Sigmoid colon (tissue), 7 donors: Measurements from ENCODE around the gene ATP5F1E. TPM values are rescaled to one million over a fixed set of nuclear protein-coding genes. Genes with fewer than 3 reads are reported as not detected.

Experiments used
- DNase-seq: peaks from one replicate; pipeline ENCODE4 v3.0.0-alpha.2; 2019
- H3K27ac ChIP-seq, 4 donors: fragments of 200-600 bp; sonication (generic); one replicate each; pipeline ENCODE4 v1.5.1; 2016 to 2019; ENCODE audit warnings: mild to moderate bottlenecking in 1 of 4
- H3K27me3 ChIP-seq, 3 donors: fragments of 200-600 bp; sonication (generic); one replicate each; pipeline ENCODE4 v1.5.1; 2019; ENCODE audit warnings: mild to moderate bottlenecking in 1 of 3
- H3K36me3 ChIP-seq, 4 donors: fragments of 200-600 bp; sonication (generic); one replicate each; pipeline ENCODE4 v1.5.1; 2016 to 2019
- H3K4me1 ChIP-seq, 4 donors: fragments of 200-600 bp; sonication (generic); one replicate each; pipeline ENCODE4 v1.5.1; 2017 to 2019
- H3K4me3 ChIP-seq, 4 donors: fragments of 200-600 bp; sonication (generic); one replicate each; pipeline ENCODE4 v1.5.1; 2017 to 2019; ENCODE audit warnings: mild to moderate bottlenecking in 2 of 4, moderate library complexity in 1 of 4
- H3K9me3 ChIP-seq, 4 donors: fragments of 200-600 bp in 3 of 4; sonication (generic) in 3 of 4; one replicate each; pipeline versions ENCODE4 v1.5.1 to v1.6.1; 2013 to 2019
- CTCF ChIP-seq, 4 experiments: fragments of 450-650 bp in 3 of 4; fragments of 200-600 bp in 1 of 4; IDR thresholded peaks; one replicate each; pipeline ENCODE4 v1.5.1; 2016 to 2019; ENCODE audit warnings: antibody characterized with exemption in 4 of 4, mild to moderate bottlenecking in 3 of 4, moderate library complexity in 2 of 4
- EP300 ChIP-seq, 4 donors: sonication (generic); formaldehyde crosslinking; IDR thresholded peaks; one replicate each; pipeline ENCODE4 v1.6.1; 2017; ENCODE audit warnings: antibody characterized with exemption in 4 of 4
- POLR2A ChIP-seq, 2 donors: fragments of 450-650 bp; IDR thresholded peaks; one replicate each; pipeline ENCODE4 v1.6.1; 2016; ENCODE audit warnings: antibody characterized with exemption in 2 of 2, mild to moderate bottlenecking in 2 of 2, moderate library complexity in 2 of 2
- POLR2AphosphoS5 ChIP-seq, 4 donors: sonication (generic); formaldehyde crosslinking; IDR thresholded peaks; one replicate each; pipeline ENCODE4 v1.6.1; 2017; ENCODE audit warnings: antibody characterized with exemption in 4 of 4
- WGBS, 2 donors: extraction: QIAGEN DNeasy Blood & Tissue Kit; methylation state at CpG; one replicate each; pipeline ENCODE4 v1.1.7; 2013; 5-methylcytosine and 5-hydroxymethylcytosine counted together
- intact Hi-C: fragments of 100-400 bp; cut with DNase I; formaldehyde crosslinking; loops from one replicate; pipeline ENCODE4 v1.15.1; 2023
- polyA plus RNA-seq, 3 donors: library from polyadenylated mRNA; stranded (reverse); fragments of 200-250 nt; gene quantifications; one replicate each; pipeline ENCODE4 v1.2.3, GENCODE V29; 2013
- total RNA-seq, 4 donors: library from RNA; depleted of rRNA; stranded (reverse); fragments of >200 nt; gene quantifications; one replicate each; pipeline ENCODE4 v1.1.0, GENCODE V29; 2016
- donor health status: healthy with polysubstance abuse.
- donor health status: Bipolar disorder and iron deficiency.
- donor health status: healthy.

Gene ATP5F1E
- total and polyA plus RNA-seq, 7 donors, result 28.5 to 110 (median 57.4) TPM

- no peaks in the 10 kb centered on the region for H3K36me3 ChIP-seq
- H3K9me3 ChIP-seq, result no peaks in the 10 kb centered on the region
- WGBS, 2 donors, result 23 to 69% methylated on average over 8 of the region's 8 CpGs
- no peak overlapping the region for H3K4me3 ChIP-seq
- H3K27ac ChIP-seq, result peak overlapping the region in 2 of 4 donors; percentile 11 to 42
- peaks cover 0 to 22% (median 16%) of the 10 kb centered on the region in 4 donors for H3K4me1 ChIP-seq
- TF ChIP-seq POLR2AphosphoS5 (IDR thresholded peaks at IDR 0.05) (no peak), POLR2A (IDR thresholded peaks at IDR 0.05) (no peak), CTCF (IDR thresholded peaks at IDR 0.05) (no peak), EP300 (IDR thresholded peaks at IDR 0.05) (no peak)
- intact Hi-C loops, result no loop called here
- DNase-seq, result peak; percentile 49
- no peaks in the 10 kb centered on the region for H3K27me3 ChIP-seq
Measured at GRCh38 chr20:59010321-59010994, 21.7 kb downstream of the ATP5F1E start.

- intact Hi-C loops, result no loop called here
- H3K4me1 ChIP-seq, result peaks cover 0 to 39% (median 32%) of the 10 kb centered on the region in 4 donors
- no peak overlapping the region for H3K4me3 ChIP-seq
- peak; percentile 51 for DNase-seq
- H3K36me3 ChIP-seq, result no peaks in the 10 kb centered on the region
- TF ChIP-seq POLR2A (IDR thresholded peaks at IDR 0.05) (no peak), CTCF (IDR thresholded peaks at IDR 0.05) (no peak), EP300 (IDR thresholded peaks at IDR 0.05) (no peak)
- no peaks in the 10 kb centered on the region for H3K27me3 ChIP-seq
- no peaks in the 10 kb centered on the region for H3K9me3 ChIP-seq
- WGBS, 2 donors, result 92 to 93% methylated on average over 8 of the region's 8 CpGs
- no peak overlapping the region for H3K27ac ChIP-seq
Measured at GRCh38 chr20:59008715-59009336, 23.3 kb downstream of the ATP5F1E start.

DNA sequence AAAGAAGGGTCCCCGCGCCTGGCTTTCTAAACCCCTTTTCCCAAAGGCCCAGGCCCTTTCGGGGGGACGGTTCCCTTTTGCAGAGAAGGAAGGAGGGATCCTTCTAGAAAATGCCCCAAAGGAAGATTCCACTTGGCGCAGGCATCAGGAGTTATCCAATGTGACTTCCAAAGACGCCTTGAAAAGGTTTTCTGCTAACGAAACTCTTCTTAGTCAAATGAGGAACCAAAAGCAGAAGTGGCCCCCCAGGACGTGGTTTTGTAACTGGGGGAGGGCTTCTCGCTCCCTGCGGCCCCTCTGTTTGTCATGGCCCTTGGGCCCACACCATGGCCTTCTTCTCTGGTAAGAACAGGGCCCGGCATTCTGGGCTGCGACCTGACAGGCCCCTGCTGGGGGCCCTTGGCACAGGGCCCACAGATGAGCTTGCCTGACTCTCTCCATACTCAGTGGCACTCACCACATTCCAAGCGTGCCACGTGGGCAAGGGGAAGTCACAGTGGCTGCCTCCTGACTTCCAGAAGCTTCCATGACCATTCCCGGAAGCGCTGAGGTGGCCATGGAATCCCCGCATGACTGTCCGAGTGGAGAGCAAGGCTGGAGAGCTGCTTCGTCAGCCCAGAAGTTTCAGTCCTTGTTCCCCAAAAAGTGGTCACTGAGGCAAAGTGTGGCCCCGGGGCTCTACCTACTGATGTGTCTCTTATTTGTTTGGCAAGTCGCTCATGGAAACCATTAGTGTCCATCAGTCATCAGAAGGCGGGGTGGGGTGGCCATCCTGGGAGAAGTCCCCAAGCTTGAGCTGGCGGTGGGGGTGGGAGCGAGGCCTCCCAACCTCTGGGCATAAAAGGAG, 24.2 kb downstream of the ATP5F1E start:
- peaks cover 0 to 48% (median 38%) of the 10 kb centered on the region in 4 donors for H3K4me1 ChIP-seq

More for the DNA sequence above, 24.2 kb downstream of the ATP5F1E start:
- WGBS, 2 donors, result 67 to 87% methylated on average over 24 of the region's 24 CpGs
- intact Hi-C loops, result loop anchor here (2.0 kb wide), 1 partner anchor 25 kb away; the partner anchor contains the start of gene ATP5F1E
- DNase-seq, result peak; percentile 77
- Histone ChIP-seq H3K27me3 (no peaks in the 10 kb centered on the region), H3K9me3 (no peaks in the 10 kb centered on the region), H3K4me3 (peak overlapping the region; percentile 72 to 89 (median 79)), H3K36me3 (no peaks in the 10 kb centered on the region), H3K27ac (peak overlapping the region; percentile 83 to 89 (median 84))
- TF ChIP-seq POLR2A (IDR thresholded peaks at IDR 0.05) (no peak), CTCF (IDR thresholded peaks at IDR 0.05) (no peak), EP300 (IDR thresholded peaks at IDR 0.05) (no peak), POLR2AphosphoS5 (IDR thresholded peaks at IDR 0.05) (peak in 1 of 4 donors; percentile 15)
